Mesendoderm (in vitro differentiated cells): ENCODE results near the gene ARHGEF37.

Experiments
- DNase-seq: peaks from one replicate; pipeline ENCODE4 v3.0.0; 2013
- H2AK5ac ChIP-seq: 2 replicates; pipeline ENCODE4 v1.6.1; 2013; ENCODE audit warnings: low read length, inconsistent platforms
- H2BK120ac ChIP-seq: 2 replicates; pipeline ENCODE4 v1.6.1; 2013; ENCODE audit warnings: low read depth, mild to moderate bottlenecking, low read length, moderate library complexity, mixed read lengths
- H2BK15ac ChIP-seq: replicated peaks from 2 replicates; pipeline ENCODE4 v1.6.1; 2013; ENCODE audit warnings: low read depth, mild to moderate bottlenecking, moderate library complexity
- H2BK5ac ChIP-seq: 2 replicates; pipeline ENCODE4 v1.6.1; 2013; ENCODE audit warnings: low read length, inconsistent platforms
- H3K18ac ChIP-seq: 2 replicates; pipeline ENCODE4 v1.6.1; 2013; ENCODE audit warnings: mild to moderate bottlenecking, low read length, mixed read lengths
- H3K23ac ChIP-seq: one replicate; pipeline ENCODE4 v1.6.1; 2013; ENCODE audit warnings: low read length
- H3K27ac ChIP-seq: 2 replicates; pipeline ENCODE4 v1.5.1; 2013; ENCODE audit warnings: low read depth, mild to moderate bottlenecking, inconsistent platforms, low read length, moderate library complexity
- H3K27me3 ChIP-seq: 2 replicates; pipeline ENCODE4 v1.6.1; 2013; ENCODE audit warnings: low read length, control low read depth, mild to moderate bottlenecking, inconsistent platforms; ENCODE audit not compliant: insufficient read depth, poor library complexity
- H3K36me3 ChIP-seq: 2 replicates; pipeline ENCODE4 v1.6.1; 2013; ENCODE audit warnings: low read length, inconsistent platforms; ENCODE audit not compliant: control insufficient read depth, insufficient read depth
- H3K4ac ChIP-seq: one replicate; pipeline ENCODE4 v1.6.1; 2013; ENCODE audit warnings: low read depth, mild to moderate bottlenecking, low read length, moderate library complexity
- H3K4me1 ChIP-seq: 2 replicates; pipeline ENCODE4 v1.6.1; 2013; ENCODE audit warnings: low read depth, low read length, inconsistent platforms; ENCODE audit not compliant: control insufficient read depth
- H3K4me2 ChIP-seq: 2 replicates; pipeline ENCODE4 v1.6.1; 2013; ENCODE audit warnings: low read length
- H3K4me3 ChIP-seq: 2 replicates; pipeline ENCODE4 v1.5.1; 2013; ENCODE audit warnings: mild to moderate bottlenecking, low read length
- H3K56ac ChIP-seq: one replicate; pipeline ENCODE4 v1.6.1; 2013; ENCODE audit warnings: low read length
- H3K79me1 ChIP-seq: 2 replicates; pipeline ENCODE4 v1.6.1; 2013; ENCODE audit warnings: low read length, inconsistent platforms
- H3K79me2 ChIP-seq: 2 replicates; pipeline ENCODE4 v1.6.1; 2013; ENCODE audit warnings: mild to moderate bottlenecking, low read length; ENCODE audit not compliant: control insufficient read depth, insufficient read depth
- H3K9ac ChIP-seq: 2 replicates; pipeline ENCODE4 v1.6.1; 2013; ENCODE audit warnings: low read length, inconsistent platforms
- H4K5ac ChIP-seq: one replicate; pipeline ENCODE4 v1.6.1; 2013; ENCODE audit warnings: low read length
- H4K8ac ChIP-seq: one replicate; pipeline ENCODE4 v1.6.1; 2013; ENCODE audit warnings: low read depth, mild to moderate bottlenecking, control low read depth, low read length, moderate library complexity
- WGBS: extraction: QIAGEN DNeasy Blood & Tissue Kit; methylation state at CpG from one replicate; pipeline ENCODE4 v1.1.7; 2013; ENCODE audit warnings: low lambda C conversion rate, missing lambda C conversion rate; ENCODE audit not compliant: insufficient coverage; ENCODE audit errors: extremely low coverage; 5-methylcytosine and 5-hydroxymethylcytosine counted together

ARHGEF37 gene

GRCh38 chr5:149679876-149680809 is 98.8 kb downstream of the ARHGEF37 start:
- no peaks in the 10 kb centered on the region for H3K36me3 ChIP-seq
- H3K79me1 ChIP-seq = no peaks in the 10 kb centered on the region
- no peaks in the 10 kb centered on the region for H3K27me3 ChIP-seq
- H3K18ac ChIP-seq = no peak overlapping the region
- no peaks in the 10 kb centered on the region for H3K4me1 ChIP-seq
- no peak overlapping the region for H2BK120ac ChIP-seq
- H3K56ac ChIP-seq = no peak overlapping the region
- H3K27ac ChIP-seq = no peak overlapping the region
- no peak overlapping the region for H2AK5ac ChIP-seq
- H2BK5ac ChIP-seq = no peak overlapping the region
- no CpG with 5 or more reads among the region's 7 CpGs for WGBS
- H3K9ac ChIP-seq = no peak overlapping the region
- H4K8ac ChIP-seq = no peak overlapping the region
- no peak overlapping the region for H3K4me2 ChIP-seq
- H3K23ac ChIP-seq = no peak overlapping the region
- H4K5ac ChIP-seq = no peak overlapping the region
- no peaks in the 10 kb centered on the region for H3K79me2 ChIP-seq
- DNase-seq = no peak
- H3K4ac ChIP-seq = no peak overlapping the region
- no peak overlapping the region for H2BK15ac ChIP-seq
- H3K4me3 ChIP-seq = no peak overlapping the region

DNA sequence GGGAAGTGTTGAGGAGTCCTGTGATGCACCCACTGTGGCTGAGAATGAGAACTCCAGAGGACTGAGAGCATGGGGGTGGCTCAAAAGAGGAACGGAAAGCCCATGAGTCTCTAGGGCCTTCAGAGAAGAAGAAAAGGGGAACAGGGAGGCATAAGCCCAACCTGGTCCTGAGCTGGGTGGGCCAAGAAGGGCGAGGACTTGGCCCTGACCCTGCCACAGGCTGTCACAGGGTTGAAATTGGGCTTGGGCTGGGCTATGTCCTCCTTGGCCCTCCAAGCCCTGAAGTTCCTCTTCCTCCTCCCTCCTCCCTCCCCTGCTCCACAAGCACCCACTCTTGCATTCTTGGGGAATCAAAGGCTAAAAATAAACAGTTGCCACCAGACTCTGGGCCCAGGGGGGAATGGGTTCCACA is 99.5 kb downstream of the ARHGEF37 start:
- DNase-seq = no peak

DNA sequence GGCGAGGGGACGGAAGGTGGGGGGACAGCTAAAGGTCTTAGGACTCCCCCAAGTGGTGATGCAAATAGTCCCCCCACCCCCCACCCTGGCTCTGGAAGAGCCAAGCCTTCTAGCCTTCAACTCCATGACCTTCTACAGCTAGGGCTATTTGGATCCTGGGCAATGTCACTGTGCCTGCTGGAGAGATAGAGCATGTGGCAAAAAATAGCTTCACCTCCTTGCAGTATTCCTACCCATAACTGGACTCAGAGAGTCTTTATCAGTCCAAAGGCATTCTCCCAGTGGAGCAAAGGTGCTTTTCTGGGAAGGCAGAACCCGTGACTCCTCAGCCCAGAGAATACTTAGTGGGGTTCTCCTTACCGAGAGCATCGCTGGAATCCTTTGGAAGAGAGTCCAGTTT is 100.0 kb downstream of the ARHGEF37 start:
- Histone ChIP-seq H3K27me3 (no peaks in the 10 kb centered on the region), H3K79me2 (no peaks in the 10 kb centered on the region), H3K56ac (no peak overlapping the region), H4K8ac (no peak overlapping the region), H3K23ac (no peak overlapping the region), H3K9ac (no peak overlapping the region), H3K4me2 (no peak overlapping the region), H3K18ac (no peak overlapping the region), H3K79me1 (no peaks in the 10 kb centered on the region), H3K27ac (no peak overlapping the region), H2AK5ac (no peak overlapping the region), H3K36me3 (no peaks in the 10 kb centered on the region), H2BK15ac (no peak overlapping the region), H3K4ac (no peak overlapping the region), H4K5ac (no peak overlapping the region), H2BK5ac (no peak overlapping the region), H3K4me3 (no peak overlapping the region), H2BK120ac (no peak overlapping the region), H3K4me1 (no peaks in the 10 kb centered on the region)
- WGBS = no CpG with 5 or more reads among the region's 5 CpGs
- no peak for DNase-seq

More for the DNA sequence above, 99.5 kb downstream of the ARHGEF37 start:
- Histone ChIP-seq H3K79me1 (no peaks in the 10 kb centered on the region), H3K27me3 (no peaks in the 10 kb centered on the region), H3K4ac (no peak overlapping the region), H3K27ac (no peak overlapping the region), H3K9ac (no peak overlapping the region), H4K5ac (no peak overlapping the region), H2AK5ac (no peak overlapping the region), H2BK5ac (no peak overlapping the region), H4K8ac (no peak overlapping the region), H3K4me2 (no peak overlapping the region), H2BK120ac (no peak overlapping the region), H3K4me3 (no peak overlapping the region), H3K4me1 (no peaks in the 10 kb centered on the region), H3K56ac (no peak overlapping the region), H3K18ac (no peak overlapping the region), H2BK15ac (no peak overlapping the region), H3K23ac (no peak overlapping the region), H3K36me3 (no peaks in the 10 kb centered on the region), H3K79me2 (no peaks in the 10 kb centered on the region)
- WGBS = no CpG with 5 or more reads among the region's 2 CpGs

- Histone ChIP-seq H3K36me3 (no peaks in the 10 kb centered on the region), H4K8ac (no peak overlapping the region), H3K4me1 (no peaks in the 10 kb centered on the region), H3K4me3 (no peak overlapping the region), H2BK15ac (no peak overlapping the region), H3K79me1 (no peaks in the 10 kb centered on the region), H3K4me2 (no peak overlapping the region), H2AK5ac (no peak overlapping the region), H2BK120ac (no peak overlapping the region), H3K27ac (no peak overlapping the region), H3K56ac (no peak overlapping the region), H3K27me3 (no peaks in the 10 kb centered on the region), H3K9ac (no peak overlapping the region), H4K5ac (no peak overlapping the region), H3K23ac (no peak overlapping the region), H3K79me2 (no peaks in the 10 kb centered on the region), H2BK5ac (no peak overlapping the region), H3K4ac (no peak overlapping the region), H3K18ac (no peak overlapping the region)
- WGBS = no CpG with 5 or more reads among the region's 2 CpGs
- DNase-seq = no peak
Observed at GRCh38 chr5:149681922-149682321, 100.6 kb downstream of the ARHGEF37 start.

DNA sequence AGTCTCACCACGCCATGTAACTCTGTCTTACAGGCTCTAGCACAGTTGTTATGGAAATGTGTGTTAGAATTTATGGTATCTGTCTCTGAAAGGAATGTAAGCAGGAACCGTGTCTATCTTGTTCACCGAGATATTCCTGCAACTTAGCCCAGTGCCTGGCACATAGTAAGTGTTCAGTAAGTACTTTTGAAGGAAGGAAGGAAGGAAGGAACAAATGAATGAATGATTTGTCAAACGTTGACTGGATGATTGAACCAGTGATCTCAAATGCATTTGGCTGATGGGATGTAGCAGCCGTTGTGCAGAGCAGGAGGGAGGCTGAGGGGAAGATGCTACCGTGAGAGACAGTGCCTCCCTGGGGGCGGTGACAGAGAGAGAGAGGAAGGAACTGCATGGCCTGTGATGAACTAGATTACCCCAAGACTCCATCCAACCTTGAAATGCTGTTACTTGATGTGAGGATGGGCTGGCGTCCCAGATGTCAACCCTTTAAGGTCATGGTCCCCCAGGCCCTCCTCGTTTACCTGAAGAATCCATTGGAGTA is 101.3 kb downstream of the ARHGEF37 start:
- whole genome bisulfite sequencing = no CpG with 5 or more reads among the region's 9 CpGs
- no peak overlapping the region for H2BK5ac ChIP-seq

More for the DNA sequence above, 101.3 kb downstream of the ARHGEF37 start:
- no peak for DNase-seq
- Histone ChIP-seq H3K56ac (no peak overlapping the region), H3K4me3 (no peak overlapping the region), H3K4me1 (no peaks in the 10 kb centered on the region), H3K27ac (no peak overlapping the region), H4K8ac (no peak overlapping the region), H3K27me3 (no peaks in the 10 kb centered on the region), H3K79me2 (no peaks in the 10 kb centered on the region), H2AK5ac (no peak overlapping the region), H3K18ac (no peak overlapping the region), H3K4me2 (no peak overlapping the region), H3K36me3 (no peaks in the 10 kb centered on the region), H2BK120ac (no peak overlapping the region), H4K5ac (no peak overlapping the region), H3K23ac (no peak overlapping the region), H3K4ac (no peak overlapping the region), H3K9ac (no peak overlapping the region), H3K79me1 (no peaks in the 10 kb centered on the region), H2BK15ac (no peak overlapping the region)
